Measurements from ENCODE around the gene GRM5.

The GRM5 gene

GRCh38 chr11:88531831-88532230 lies 534.0 kb downstream of the GRM5 start:
- TF ChIP-seq TAF1 (IDR thresholded peaks at IDR 0.05; ENCODE audit: borderline replicate concordance, insufficient read depth, low read length) (no peak), POLR2AphosphoS5 (IDR thresholded peaks at IDR 0.05; ENCODE audit: low read depth, low read length) (no peak), SIN3A (IDR thresholded peaks at IDR 0.05; ENCODE audit: borderline replicate concordance, insufficient read depth, low read length) (no peak), REST (IDR thresholded peaks at IDR 0.05; ENCODE audit: insufficient read depth in 1 of 2, low read depth in 2 of 2, low read length in 2 of 2) (no peak), FOXP2 (optimal IDR thresholded peaks at IDR 0.05; ENCODE audit: borderline replicate concordance, extremely low read depth, extremely low read length, insufficient read depth) (no peak)

GRCh38 chr11:88529426-88529825 lies 536.4 kb downstream of the GRM5 start:
- TF ChIP-seq REST (IDR thresholded peaks at IDR 0.05; ENCODE audit: insufficient read depth in 1 of 2, low read depth in 2 of 2, low read length in 2 of 2) (no peak), FOXP2 (optimal IDR thresholded peaks at IDR 0.05; ENCODE audit: borderline replicate concordance, extremely low read depth, extremely low read length, insufficient read depth) (no peak), SIN3A (IDR thresholded peaks at IDR 0.05; ENCODE audit: borderline replicate concordance, insufficient read depth, low read length) (no peak), POLR2AphosphoS5 (IDR thresholded peaks at IDR 0.05; ENCODE audit: low read depth, low read length) (no peak), TAF1 (IDR thresholded peaks at IDR 0.05; ENCODE audit: borderline replicate concordance, insufficient read depth, low read length) (no peak)

- TF ChIP-seq TAF1 (IDR thresholded peaks at IDR 0.05; ENCODE audit: borderline replicate concordance, insufficient read depth, low read length) (no peak), SIN3A (IDR thresholded peaks at IDR 0.05; ENCODE audit: borderline replicate concordance, insufficient read depth, low read length) (no peak), FOXP2 (optimal IDR thresholded peaks at IDR 0.05; ENCODE audit: borderline replicate concordance, extremely low read depth, extremely low read length, insufficient read depth) (no peak), POLR2AphosphoS5 (IDR thresholded peaks at IDR 0.05; ENCODE audit: low read depth, low read length) (no peak), REST (IDR thresholded peaks at IDR 0.05; ENCODE audit: insufficient read depth in 1 of 2, low read depth in 2 of 2, low read length in 2 of 2) (no peak)
Observed at GRCh38 chr11:88523386-88524071, 542.3 kb downstream of the GRM5 start.

- TF ChIP-seq FOXP2 (optimal IDR thresholded peaks at IDR 0.05; ENCODE audit: borderline replicate concordance, extremely low read depth, extremely low read length, insufficient read depth) = no peak
- no peak for TF ChIP-seq SIN3A (IDR thresholded peaks at IDR 0.05; ENCODE audit: borderline replicate concordance, insufficient read depth, low read length)
- no peak for TF ChIP-seq TAF1 (IDR thresholded peaks at IDR 0.05; ENCODE audit: borderline replicate concordance, insufficient read depth, low read length)
- TF ChIP-seq POLR2AphosphoS5 (IDR thresholded peaks at IDR 0.05; ENCODE audit: low read depth, low read length) = no peak
- no peak for TF ChIP-seq REST (IDR thresholded peaks at IDR 0.05; ENCODE audit: insufficient read depth in 1 of 2, low read depth in 2 of 2, low read length in 2 of 2)
Observed at GRCh38 chr11:88522624-88523385, 543.0 kb downstream of the GRM5 start.
